GM18505 (cell line): ENCODE results near the gene SRRD.

ENCODE experiments used
- ATAC-seq: cut with Tn5 transposase; IDR thresholded peaks from one replicate; pipeline ENCODE4 v1.9.1; 2021; ENCODE audit not compliant: unreplicated experiment
- POLR2A ChIP-seq: IDR thresholded peaks from 4 replicates; pipeline ENCODE4 v1.6.1; 2011; ENCODE audit warnings: borderline replicate concordance; ENCODE audit not compliant: insufficient read depth, insufficient read length; ENCODE audit errors: extremely low read depth

SRRD gene

DNA sequence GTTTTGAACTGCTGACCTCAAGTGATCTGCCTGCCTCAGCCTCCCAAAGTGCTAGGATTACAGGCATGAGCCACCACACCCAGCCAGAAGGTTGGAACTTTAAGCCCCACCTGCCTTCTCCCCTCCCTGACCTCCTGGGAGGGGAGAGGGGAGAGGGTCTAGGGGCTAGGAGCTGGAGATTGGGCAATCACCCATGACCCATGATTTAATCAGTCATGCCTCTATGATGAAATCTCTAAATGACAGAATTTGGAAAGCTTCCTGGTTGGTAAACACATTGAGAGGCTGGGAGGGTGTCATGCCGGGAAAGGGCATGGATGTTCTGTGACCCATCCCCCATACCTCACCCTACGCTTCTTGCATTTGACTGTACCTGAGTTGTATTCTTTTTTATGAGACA, 45.7 kb downstream of the SRRD start:
- TF ChIP-seq POLR2A: no peak
- no peak for ATAC-seq

DNA sequence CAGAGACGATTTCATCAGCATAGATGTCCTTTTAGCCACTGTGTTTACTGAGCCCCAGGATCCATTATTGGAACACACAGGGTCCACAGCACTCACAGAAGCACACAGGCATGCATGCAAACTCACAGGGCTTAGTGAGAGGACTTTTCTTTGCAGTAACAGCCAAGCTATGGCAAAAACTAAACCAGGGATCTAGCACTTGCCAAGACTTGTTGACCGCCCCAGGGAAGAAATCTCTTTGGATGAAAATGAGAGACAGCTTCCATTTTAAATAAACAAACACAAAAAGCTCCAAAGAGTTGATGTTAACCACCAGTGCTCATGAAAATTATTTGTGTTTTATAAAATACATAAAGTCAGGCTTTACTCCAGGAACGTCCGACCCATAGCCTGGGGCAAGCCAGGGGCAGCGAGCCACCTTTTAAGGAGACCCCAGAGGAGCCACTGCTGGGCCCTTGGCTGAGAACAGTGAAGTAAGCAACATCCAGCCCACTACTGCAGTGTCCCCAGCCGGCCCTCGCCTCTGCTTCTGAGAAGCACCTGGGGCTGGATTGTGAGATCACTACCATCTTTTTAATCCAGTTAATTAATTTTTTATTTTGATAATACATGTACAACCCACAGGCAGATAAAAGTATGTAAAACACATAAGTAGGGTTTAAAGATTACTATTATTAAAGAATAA, 50.6 kb downstream of the SRRD start:
- no peak for TF ChIP-seq POLR2A

DNA sequence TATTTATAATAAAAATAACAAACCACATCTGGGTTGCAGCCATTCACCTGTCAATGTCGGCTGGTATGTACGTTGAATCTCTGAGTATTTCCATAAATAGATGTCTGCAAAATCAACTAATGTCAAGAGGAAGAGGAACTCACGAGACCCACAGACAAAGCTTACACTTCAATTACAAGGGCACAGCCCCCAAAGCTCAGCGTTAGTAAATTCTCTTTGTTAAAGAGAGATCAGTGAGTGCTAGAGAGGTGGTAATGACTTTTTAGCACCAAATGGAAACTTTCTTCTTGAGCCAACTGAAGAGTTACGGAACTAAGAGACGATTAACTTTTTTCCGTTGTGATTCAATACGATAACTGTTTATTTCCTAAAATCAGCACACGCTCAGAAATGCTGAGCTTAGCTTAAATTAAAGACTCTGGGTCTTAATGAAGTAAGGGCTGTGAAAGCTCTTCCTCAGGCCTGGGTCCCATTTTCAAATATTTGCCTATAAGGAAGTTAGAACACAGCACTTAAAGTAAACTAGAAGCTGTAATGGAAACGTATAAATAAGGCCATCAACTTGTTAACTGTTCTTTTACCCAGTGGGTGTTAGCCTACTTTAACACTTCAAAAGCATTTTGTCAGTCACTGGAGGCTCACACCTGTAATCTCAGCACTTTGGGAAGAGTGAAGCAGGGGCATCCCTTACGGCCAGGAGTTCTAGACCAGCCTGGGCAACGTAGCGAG, 51.4 kb downstream of the SRRD start:
- TF ChIP-seq POLR2A: no peak
- ATAC-seq: no peak

More for the DNA sequence above, 50.6 kb downstream of the SRRD start:
- no peak for ATAC-seq

DNA sequence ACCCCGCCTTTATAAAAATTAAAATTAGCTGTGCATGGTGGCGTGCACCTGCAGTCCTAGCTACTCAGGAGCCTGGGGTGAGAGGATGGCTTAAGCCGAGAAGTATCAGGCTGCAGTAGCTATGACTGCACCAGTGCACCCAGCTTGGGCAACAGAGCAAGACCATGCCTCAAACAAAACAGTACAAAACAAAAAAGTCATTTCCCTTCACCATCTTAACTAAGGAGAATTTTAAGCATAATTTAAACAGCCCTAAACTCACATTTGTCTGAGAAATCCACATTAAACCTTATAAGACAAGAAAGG, 51.9 kb downstream of the SRRD start:
- no peak for ATAC-seq
- no peak for TF ChIP-seq POLR2A

DNA sequence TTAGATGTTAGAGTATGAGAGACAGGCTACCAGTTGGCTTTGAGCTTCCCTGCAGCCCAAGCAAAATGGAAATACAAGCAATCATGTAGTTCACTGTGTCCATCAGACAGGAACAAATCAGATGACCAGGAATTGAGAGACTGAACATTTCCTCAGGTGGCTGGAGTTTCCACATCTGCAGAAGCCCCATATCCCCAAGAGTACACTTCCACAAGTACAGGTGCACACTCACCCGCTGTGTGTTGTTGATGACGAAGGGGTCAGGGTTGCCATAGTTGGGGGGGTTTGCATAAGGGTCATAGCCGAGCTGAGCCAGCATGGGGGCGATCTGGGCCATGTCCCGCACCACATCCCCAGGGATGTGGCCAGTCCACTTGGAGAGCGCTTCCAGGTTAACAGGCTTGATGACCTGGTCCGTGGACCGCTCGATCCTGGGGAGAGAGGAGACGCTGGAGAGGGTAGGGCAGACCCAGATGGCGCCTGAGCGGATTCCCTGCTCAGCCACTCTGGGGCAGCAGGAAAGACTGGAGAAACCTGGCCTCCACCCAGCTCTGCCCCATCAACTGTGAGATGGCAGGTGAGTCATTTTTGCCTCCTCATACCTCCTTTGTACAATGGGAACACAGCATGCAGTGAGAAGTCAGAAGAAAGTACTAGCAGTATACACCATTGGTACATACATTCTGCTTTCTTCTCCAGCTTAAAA, 52.5 kb downstream of the SRRD start:
- ATAC-seq: no peak
- TF ChIP-seq POLR2A: no peak

DNA sequence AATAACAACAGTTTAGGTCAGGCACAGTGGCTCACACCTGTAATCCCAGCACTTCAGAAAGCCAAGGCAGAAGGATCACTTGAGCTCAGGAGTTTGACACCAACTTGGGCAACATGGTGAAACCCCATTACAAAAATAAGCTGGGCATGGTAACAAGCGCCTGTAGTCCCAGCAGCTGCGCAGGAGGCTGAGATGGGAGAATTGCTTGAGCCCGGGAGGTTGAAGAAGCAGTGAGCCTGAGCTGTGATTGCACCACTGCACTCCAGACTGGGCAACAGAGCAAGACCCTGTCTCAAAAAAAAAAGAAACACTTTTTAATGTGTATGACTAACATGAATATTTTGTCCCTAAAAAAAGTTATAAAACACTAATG, 53.1 kb downstream of the SRRD start:
- ATAC-seq: no peak
- no peak for TF ChIP-seq POLR2A

DNA sequence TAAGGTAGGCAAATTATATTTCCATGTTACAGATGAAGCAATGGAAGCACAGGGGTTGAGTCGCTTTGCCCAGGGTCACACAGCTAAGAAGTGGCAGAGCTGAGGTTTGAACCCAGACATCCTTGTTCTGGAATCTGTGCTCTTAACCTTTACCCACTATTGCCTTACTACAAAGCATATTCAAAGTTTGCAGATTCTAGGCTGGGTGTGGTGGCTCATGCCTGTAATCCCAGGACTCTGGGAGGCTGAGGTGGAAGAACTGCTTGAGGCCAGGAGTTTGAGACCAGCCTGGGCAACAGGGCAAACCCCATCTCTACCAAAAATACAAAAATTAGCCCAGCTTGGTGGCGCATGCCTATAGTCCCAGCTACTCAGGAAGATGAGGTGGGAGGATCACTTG, 56.4 kb downstream of the SRRD start:
- no peak for ATAC-seq

DNA sequence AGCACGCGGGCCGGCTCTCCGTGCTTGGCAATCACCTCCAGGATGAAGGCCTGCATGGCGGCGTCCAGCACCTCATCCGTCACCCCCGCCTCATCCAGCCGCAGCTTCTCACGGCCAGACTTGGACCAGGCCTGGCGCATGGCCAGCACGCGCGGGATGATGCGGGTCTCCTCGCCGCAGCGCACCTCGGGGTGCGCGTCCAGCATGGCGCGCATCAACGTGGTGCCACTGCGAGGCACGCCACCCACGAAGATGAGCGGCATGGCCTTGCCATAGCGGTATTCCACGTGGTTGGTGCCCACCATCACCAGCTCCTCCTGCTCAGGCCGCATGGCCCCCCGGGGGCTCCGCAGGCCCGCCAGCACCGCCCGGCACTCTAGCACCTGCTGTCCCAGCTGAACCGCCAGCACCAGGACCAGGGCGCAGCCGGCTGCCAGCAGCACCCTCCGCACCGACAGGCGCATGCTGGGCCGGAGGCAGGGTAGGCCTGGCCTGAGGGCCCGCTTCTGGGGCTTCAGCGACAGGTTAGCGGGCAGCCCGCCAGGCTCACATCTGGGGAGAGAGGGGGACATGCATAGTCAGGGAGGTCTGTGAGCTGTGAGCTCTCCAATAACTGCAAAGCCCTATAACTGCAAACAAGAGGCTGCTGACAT, 57.6 kb downstream of the SRRD start:
- ATAC-seq: no peak
- TF ChIP-seq POLR2A: no peak

More for the DNA sequence above, 56.4 kb downstream of the SRRD start:
- no peak for TF ChIP-seq POLR2A

DNA sequence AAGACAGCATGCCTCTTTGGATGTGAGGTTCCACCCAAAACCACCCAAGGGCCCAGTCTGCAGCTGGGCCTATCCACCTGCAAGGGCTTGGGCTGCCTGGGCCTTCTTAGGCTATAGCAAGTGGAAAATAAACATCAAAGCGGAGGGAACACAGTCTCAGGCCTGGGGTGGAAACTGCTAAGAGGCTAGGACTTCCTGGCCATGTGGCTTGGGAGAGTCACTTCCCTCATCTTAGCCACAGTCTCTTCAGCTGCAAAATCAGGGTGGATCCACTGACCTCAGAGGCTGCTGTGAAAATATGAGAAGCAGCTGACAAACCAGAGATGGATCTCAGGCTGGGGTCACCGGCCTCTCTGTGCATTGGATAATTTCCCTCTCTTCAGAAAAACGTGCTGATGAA, 59.2 kb downstream of the SRRD start:
- TF ChIP-seq POLR2A: no peak
- ATAC-seq: no peak
